Heart right ventricle (tissue), 16 donors: Measurements from ENCODE around the gene ZNF787. TPM values are rescaled to one million over a fixed set of nuclear protein-coding genes. Genes with fewer than 3 reads are reported as not detected.

ENCODE experiments used
- ATAC-seq, 8 donors: fragments of 200-7000 bp; cut with Tn5 transposase; one replicate each; pipeline ENCODE4 v1.9.1; 2020; ENCODE audit warnings: mild to moderate bottlenecking in 8 of 8, moderate library complexity in 8 of 8, moderate number of reproducible peaks in 1 of 8
- DNase-seq, 2 donors: peaks; one replicate each; pipeline ENCODE4 v3.0.0-alpha.2; 2020
- H3K27ac ChIP-seq, 10 donors: fragments of 200-600 bp; sonication (generic) in 2 of 10; one replicate each; pipeline versions ENCODE4 v1.5.0 to v1.8.0; 2020 to 2022; ENCODE audit warnings: mild to moderate bottlenecking in 3 of 10
- H3K27me3 ChIP-seq, 7 donors: fragments of 200-600 bp; one replicate each; pipeline ENCODE4 v1.8.0; 2021 to 2022; ENCODE audit warnings: mild to moderate bottlenecking in 2 of 7
- H3K36me3 ChIP-seq, 9 donors: fragments of 200-600 bp; sonication (generic) in 1 of 9; one replicate each; pipeline versions ENCODE4 v1.5.0 to v1.8.0; 2020 to 2022; ENCODE audit warnings: mild to moderate bottlenecking in 2 of 9
- H3K4me1 ChIP-seq, 9 donors: fragments of 200-600 bp; sonication (generic) in 1 of 9; one replicate each; pipeline versions ENCODE4 v1.5.0 to v1.8.0; 2020 to 2022; ENCODE audit warnings: mild to moderate bottlenecking in 4 of 9
- H3K4me3 ChIP-seq, 10 donors: fragments of 200-600 bp; sonication (generic) in 2 of 10; one replicate each; pipeline versions ENCODE4 v1.5.0 to v1.8.0; 2020 to 2022; ENCODE audit warnings: mild to moderate bottlenecking in 7 of 10, moderate library complexity in 2 of 10
- H3K9me3 ChIP-seq, 11 donors: fragments of 200-600 bp in 10 of 11; sonication (generic) in 2 of 11; one replicate each; pipeline versions ENCODE4 v1.5.0 to v1.8.0; 2013 to 2022; ENCODE audit warnings: mild to moderate bottlenecking in 2 of 11, control low read depth in 1 of 11, moderate library complexity in 1 of 11
- WGBS, 2 donors: extraction: QIAGEN DNeasy Blood & Tissue Kit; methylation state at CpG; one replicate each; pipeline ENCODE4 v1.1.7; 2013; ENCODE audit warnings: inconsistent platforms in 1 of 2; 5-methylcytosine and 5-hydroxymethylcytosine counted together
- intact Hi-C, 10 donors: fragments of 100-400 bp; cut with DNase I; formaldehyde crosslinking; loops; one replicate each; pipeline versions ENCODE4 v1.11.1 to v1.14.2; 2022
- polyA plus RNA-seq, 2 donors: library from polyadenylated mRNA; stranded (reverse); fragments of 200-250 nt; gene quantifications; one replicate each; pipeline ENCODE4 v1.2.3, GENCODE V29; 2013
- total RNA-seq, 10 donors: library from RNA; stranded (reverse); fragmentation: NEBNext Ultra II Directional in 3 of 10; extraction: Animal tissue kit (Norgen Biotek cat#: 25700) in 3 of 10; gene quantifications; one replicate each; pipeline versions ENCODE4 v1.2.1 to v1.2.4, GENCODE V29; 2021 to 2023
- TF ChIP-seq, protein P1 (sequence below), 9 donors: fragments of 200-600 bp; sonication (generic) in 2 of 9; IDR thresholded peaks; one replicate each; pipeline versions ENCODE4 v1.5.0 to v1.8.0; 2021 to 2022; ENCODE audit warnings: antibody characterized with exemption in 9 of 9, mild to moderate bottlenecking in 5 of 9, moderate library complexity in 1 of 9
- donor health status: Arrhythmogenic right ventricular cardiomyopathy.
- donor health status: ischemic (EF 13 %, LVEDD 7.1; RV severe dilation, severe dysfunction).
- donor health status: healthy with polysubstance abuse.
- donor health status: DM: no; HTN: yes; CAD: no.
- donor health status: DM: no; HTN: no; CAD: no.
- donor health status: ischemic (EF 25% LVEDD 6.9; RV normal size, moderate dysfunction).
- donor health status: ischemic (EF 25% LVEDD 5.7; RV mildly dilated, moderate dysfunction).
- donor health status: healthy.
- donor health status: DM: yes; HTN: yes; CAD: no.
- donor health status: Ischemic cardiomyopathy.
- donor health status: ischemic (EF 35%, LVEDD 5.7; RV mildly dilated, moderate dysfunction).
- donor health status: nonischemic (EF 11% LVEDD 7.7; RV severe dilation, severe dysfunction).
- donor health status: DM: yes; HTN: yes; CAD: no.
- donor health status: PGD.
- donor health status: ischemic (EF 29% LVEDD 5.4; RV normal size, mild dysfunction).
- donor health status: nonischemic (EF 23%, LVEDD 6.1; RV moderate dilation, normal function).

The ZNF787 gene
- total and polyA plus RNA-seq, 12 donors = 18.5 to 47.2 (median 28.4) TPM

DNA sequence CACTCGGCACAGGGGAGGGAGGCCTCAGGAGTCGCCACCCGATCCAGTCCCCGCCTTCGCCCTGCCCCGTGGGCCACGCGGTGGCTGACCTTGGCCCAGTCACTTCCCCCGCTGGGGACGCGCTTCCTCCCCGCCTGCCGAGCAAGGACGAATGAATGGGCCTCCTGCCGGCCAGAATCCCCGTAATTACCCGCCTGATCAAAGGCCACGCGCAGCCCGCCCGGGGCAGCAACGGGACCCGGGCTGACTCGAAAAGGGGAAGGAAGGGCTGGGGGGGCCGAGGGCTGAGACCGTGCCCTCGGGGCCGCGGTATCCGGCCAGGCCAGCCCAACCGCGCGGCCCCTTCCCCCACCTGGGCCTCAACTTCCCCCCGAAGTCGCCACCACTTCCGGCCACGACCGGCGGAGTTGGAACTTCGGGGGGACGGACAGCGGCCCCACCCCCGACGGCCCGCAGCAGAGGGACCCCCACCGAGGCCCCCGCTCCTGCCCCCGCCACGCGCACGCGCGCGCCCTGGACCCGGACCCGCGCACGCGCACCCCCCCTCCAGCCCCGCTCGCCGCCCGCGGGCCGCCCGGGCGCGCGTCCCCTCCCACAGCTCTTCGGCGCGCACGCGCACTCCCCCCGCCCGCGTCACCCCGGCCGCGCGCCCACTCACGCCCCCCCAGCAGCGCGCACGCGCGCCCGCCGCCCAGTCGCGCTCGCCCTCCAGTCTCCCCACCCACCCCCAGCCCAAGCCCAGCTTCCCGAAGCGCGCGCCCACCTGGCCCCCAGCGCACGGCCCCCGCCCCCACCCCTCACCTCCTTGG lies 520 bp downstream of the ZNF787 start:
- Histone ChIP-seq H3K36me3 (peaks cover 0 to 7% (median 0%) of the 10 kb centered on the region in 9 donors), H3K4me1 (peaks cover 21 to 53% (median 40%) of the 10 kb centered on the region in 9 donors), H3K4me3 (peak overlapping the region; percentile 63 to 93 (median 83)), H3K9me3 (no peaks in the 10 kb centered on the region), H3K27ac (peak overlapping the region; percentile 94 to 100 (median 96)), H3K27me3 (no peaks in the 10 kb centered on the region)
- intact Hi-C loops = loop anchor here in 4 of 10 donors (1.0 kb wide), 1 partner anchor 20 kb away; no protein-coding TSS in a partner anchor
- ATAC-seq (peak; percentile 34 to 69 (median 58)), DNase-seq (peak; percentile 83 to 87)
- TF ChIP-seq, protein P1, sequence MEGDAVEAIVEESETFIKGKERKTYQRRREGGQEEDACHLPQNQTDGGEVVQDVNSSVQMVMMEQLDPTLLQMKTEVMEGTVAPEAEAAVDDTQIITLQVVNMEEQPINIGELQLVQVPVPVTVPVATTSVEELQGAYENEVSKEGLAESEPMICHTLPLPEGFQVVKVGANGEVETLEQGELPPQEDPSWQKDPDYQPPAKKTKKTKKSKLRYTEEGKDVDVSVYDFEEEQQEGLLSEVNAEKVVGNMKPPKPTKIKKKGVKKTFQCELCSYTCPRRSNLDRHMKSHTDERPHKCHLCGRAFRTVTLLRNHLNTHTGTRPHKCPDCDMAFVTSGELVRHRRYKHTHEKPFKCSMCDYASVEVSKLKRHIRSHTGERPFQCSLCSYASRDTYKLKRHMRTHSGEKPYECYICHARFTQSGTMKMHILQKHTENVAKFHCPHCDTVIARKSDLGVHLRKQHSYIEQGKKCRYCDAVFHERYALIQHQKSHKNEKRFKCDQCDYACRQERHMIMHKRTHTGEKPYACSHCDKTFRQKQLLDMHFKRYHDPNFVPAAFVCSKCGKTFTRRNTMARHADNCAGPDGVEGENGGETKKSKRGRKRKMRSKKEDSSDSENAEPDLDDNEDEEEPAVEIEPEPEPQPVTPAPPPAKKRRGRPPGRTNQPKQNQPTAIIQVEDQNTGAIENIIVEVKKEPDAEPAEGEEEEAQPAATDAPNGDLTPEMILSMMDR (IDR thresholded peaks at IDR 0.05) = peak in 7 of 9 donors; percentile 17 to 44 (median 31)
- 0 to 1% methylated on average over 38 to 89 of the region's 99 CpGs for WGBS, 2 donors

DNA sequence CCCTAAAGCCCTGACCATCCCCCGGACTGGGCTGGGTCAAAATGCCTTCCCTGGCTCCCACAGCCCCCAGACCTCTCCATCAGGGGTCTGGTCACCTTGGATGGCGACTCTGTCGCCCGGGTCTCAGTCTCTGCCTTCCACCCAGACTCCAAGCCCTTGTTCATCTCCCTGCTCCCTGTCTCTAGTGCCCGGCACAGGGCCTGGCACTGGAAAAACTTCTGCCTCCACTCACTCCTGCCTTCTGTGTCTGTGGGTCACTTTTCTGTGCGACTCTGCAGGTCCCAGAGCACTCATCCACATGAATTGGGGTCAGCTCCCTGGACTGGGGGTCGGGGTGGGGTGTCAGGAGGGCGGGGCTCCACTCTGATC lies 1.1 kb downstream of the ZNF787 start:
- peak overlapping the region; percentile 94 to 100 (median 96) for H3K27ac ChIP-seq
- ATAC-seq = no peak
- WGBS, 2 donors = 9 to 13% methylated on average over 8 of the region's 8 CpGs
- no peak for DNase-seq
- intact Hi-C loops = no loop called here
- no peaks in the 10 kb centered on the region for H3K27me3 ChIP-seq
- peaks cover 21 to 58% (median 46%) of the 10 kb centered on the region in 9 donors for H3K4me1 ChIP-seq
- H3K9me3 ChIP-seq = no peaks in the 10 kb centered on the region
- H3K4me3 ChIP-seq = peak overlapping the region; percentile 63 to 93 (median 83)
- TF ChIP-seq, protein P1 (IDR thresholded peaks at IDR 0.05) = no peak
- peaks cover 0 to 7% (median 0%) of the 10 kb centered on the region in 9 donors for H3K36me3 ChIP-seq

DNA sequence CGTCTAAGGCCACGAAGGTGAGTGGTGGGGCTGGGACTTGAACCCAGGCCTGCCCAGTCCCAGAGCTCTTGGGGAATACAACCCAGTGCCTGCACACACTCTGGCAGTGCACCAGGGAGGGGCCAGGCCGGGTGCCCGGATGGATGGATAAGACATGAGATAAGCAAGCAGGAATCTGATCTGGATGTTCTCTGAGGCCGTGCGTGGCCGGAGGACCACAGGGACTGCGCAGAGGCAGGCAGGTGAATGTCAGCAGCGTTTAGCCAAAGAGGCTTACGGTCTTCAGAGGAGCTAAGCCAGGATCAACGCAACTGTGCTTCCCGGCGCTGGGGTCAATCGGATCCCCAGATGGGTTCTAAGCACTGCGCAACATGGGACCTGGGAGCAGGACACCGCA lies 1.5 kb downstream of the ZNF787 start:
- H3K4me1 ChIP-seq = peaks cover 25 to 62% (median 50%) of the 10 kb centered on the region in 9 donors
- DNase-seq = no peak

More for the DNA sequence above, 1.5 kb downstream of the ZNF787 start:
- Histone ChIP-seq H3K27me3 (no peaks in the 10 kb centered on the region), H3K36me3 (peaks cover 0 to 7% (median 0%) of the 10 kb centered on the region in 9 donors), H3K4me3 (peak overlapping the region in 9 of 10 donors; percentile 63 to 93 (median 83)), H3K9me3 (no peaks in the 10 kb centered on the region), H3K27ac (peak overlapping the region; percentile 94 to 100 (median 96))
- intact Hi-C loops = no loop called here
- ATAC-seq = no peak
- TF ChIP-seq, protein P1 (IDR thresholded peaks at IDR 0.05) = no peak
- 18 to 23% methylated on average over 16 of the region's 16 CpGs for whole genome bisulfite sequencing, 2 donors
